EL (cell line): ENCODE measurements around the gene PYGL.
A peak's percentile ranks its signal among the peaks of the same experiment; 100 is the strongest.
"Not testable (repeated sequence)": the region's sequence is repeated elsewhere in the genome, so short reads cannot be mapped to it uniquely, and the experiment has no call there.

Experiments
- DNase-seq: peaks from one replicate; pipeline ENCODE4 v3.0.0-alpha.2; 2016

The PYGL gene

GRCh38 chr14:50943943-50944646, at the start of gene PYGL:
Gene PYGL, minus strand, starts transcription at chr14:50944483. Its CDS starts 80 bp downstream, at chr14:50944403.
- DNase-seq, result peak; percentile 81

GRCh38 chr14:50985859-50986331, 41.6 kb upstream of the PYGL start:
- no peak for DNase-seq

- DNase-seq, result no peak
Observed at GRCh38 chr14:50985124-50985858, 41.0 kb upstream of the PYGL start.

- DNase-seq, result no peak
Observed at GRCh38 chr14:50984036-50984710, 39.9 kb upstream of the PYGL start.

GRCh38 chr14:50979941-50980850, 35.9 kb upstream of the PYGL start:
- no peak for DNase-seq

GRCh38 chr14:50978888-50979287, 34.6 kb upstream of the PYGL start:
- DNase-seq, result no peak

GRCh38 chr14:50978529-50978871, 34.2 kb upstream of the PYGL start:
- DNase-seq, result no peak

GRCh38 chr14:50977863-50978528, 33.7 kb upstream of the PYGL start:
- no peak for DNase-seq

- no peak for DNase-seq
Observed at GRCh38 chr14:50974118-50974517, 29.8 kb upstream of the PYGL start.

GRCh38 chr14:50972734-50973133, 28.5 kb upstream of the PYGL start:
- DNase-seq, result no peak

GRCh38 chr14:50970886-50971781, 26.9 kb upstream of the PYGL start:
- no peak for DNase-seq

GRCh38 chr14:50967790-50968189, 23.5 kb upstream of the PYGL start:
- DNase-seq, result no peak

- DNase-seq, result peak; percentile 44
Observed at GRCh38 chr14:50967103-50967502, 22.8 kb upstream of the PYGL start.

GRCh38 chr14:50964683-50965390, 20.6 kb upstream of the PYGL start:
- DNase-seq, result peak; percentile 91

GRCh38 chr14:50963919-50964318, 19.6 kb upstream of the PYGL start:
- DNase-seq, result no peak

GRCh38 chr14:50961605-50962221, 17.4 kb upstream of the PYGL start:
- peak; percentile 93 for DNase-seq

GRCh38 chr14:50957296-50957695, 13.0 kb upstream of the PYGL start:
- peak; percentile 32 for DNase-seq

GRCh38 chr14:50956421-50956820, 12.1 kb upstream of the PYGL start:
- not testable (repeated sequence) for DNase-seq

- peak; percentile 96 for DNase-seq
Observed at GRCh38 chr14:50955373-50956043, 11.2 kb upstream of the PYGL start.
